IMR-90 (cell line): ENCODE data around the gene HMX3. TPM values are rescaled to one million over a fixed set of nuclear protein-coding genes. Genes with fewer than 3 reads are reported as not detected.

Experiments used
- ATAC-seq: fragments of 200-7000 bp; cut with Tn5 transposase; 2 replicates; pipeline ENCODE4 v1.9.1; 2020; ENCODE audit warnings: low read depth, mild to moderate bottlenecking, moderate library complexity
- BruUV-seq: library from RNA; stranded (reverse); fragments of 400-500 nt; replicated peaks from 2 replicates; lab custom pipeline; 2021; lab: Mats Ljungman, UMichigan
- CTCF ChIA-PET: fragments of 300-600 bp; formaldehyde crosslinking; extraction: SDS; loops from one replicate; lab custom pipeline; 2021; ENCODE audit warnings: antibody characterized with exemption; lab: Yijun Ruan, JAX
- POLR2A ChIA-PET: fragments of 300-600 bp; sonication (Branson Sonifier 250); formaldehyde crosslinking; loops from one replicate; lab custom pipeline; 2022; ENCODE audit warnings: antibody characterized with exemption; ENCODE audit not compliant: unreplicated experiment; lab: Charles Lee
- DNase-seq: peaks from one replicate; pipeline ENCODE4 v3.0.0; 2013
- H2AFZ ChIP-seq: replicated peaks from 2 replicates; pipeline ENCODE3; 2013; ENCODE audit warnings: low read length, mild to moderate bottlenecking; ENCODE audit not compliant: poor library complexity
- H2AK5ac ChIP-seq: 2 replicates; pipeline ENCODE4 v1.6.1; 2013; ENCODE audit warnings: low read depth, low read length, inconsistent platforms
- H2AK9ac ChIP-seq: replicated peaks from 2 replicates; pipeline ENCODE3; 2013; ENCODE audit warnings: mild to moderate bottlenecking, low read depth, low read length, moderate library complexity; ENCODE audit not compliant: poor library complexity
- H2BK120ac ChIP-seq: 2 replicates; pipeline ENCODE4 v1.6.1; 2013; ENCODE audit warnings: low read depth, low read length, inconsistent platforms
- H2BK15ac ChIP-seq: 3 replicates; pipeline ENCODE4 v1.6.1; 2013; ENCODE audit warnings: low read depth, low read length, inconsistent platforms
- H2BK20ac ChIP-seq: 2 replicates; pipeline ENCODE4 v1.6.1; 2013; ENCODE audit warnings: low read depth, mild to moderate bottlenecking, inconsistent platforms, low read length, moderate library complexity
- H2BK5ac ChIP-seq: 2 replicates; pipeline ENCODE4 v1.6.1; 2013; ENCODE audit warnings: mild to moderate bottlenecking, low read depth, low read length, inconsistent platforms; ENCODE audit not compliant: poor library complexity, severe bottlenecking
- H3K14ac ChIP-seq: replicated peaks from 2 replicates; pipeline ENCODE4 v1.6.1; 2013; ENCODE audit warnings: low read depth, low read length, inconsistent platforms
- H3K18ac ChIP-seq: 2 replicates; pipeline ENCODE4 v1.6.1; 2013; ENCODE audit warnings: low read depth, low read length, control low read depth
- H3K23ac ChIP-seq: 2 replicates; pipeline ENCODE4 v1.6.1; 2013; ENCODE audit warnings: low read depth, low read length, inconsistent platforms
- H3K27ac ChIP-seq: 2 replicates; pipeline ENCODE4 v1.5.1; 2013; ENCODE audit warnings: mild to moderate bottlenecking, control low read depth, low read length; ENCODE audit not compliant: insufficient read depth
- H3K27me3 ChIP-seq: 2 replicates; pipeline ENCODE4 v1.6.1; 2013; ENCODE audit warnings: low read length; ENCODE audit not compliant: control insufficient read depth, insufficient read depth
- H3K36me3 ChIP-seq: 2 replicates; pipeline ENCODE4 v1.6.1; 2013; ENCODE audit warnings: low read length, mixed read lengths; ENCODE audit not compliant: control insufficient read depth, insufficient read depth
- H3K4ac ChIP-seq: 2 replicates; pipeline ENCODE4 v1.6.1; 2013; ENCODE audit warnings: low read depth, low read length, inconsistent platforms
- H3K4me1 ChIP-seq: 2 replicates; pipeline ENCODE4 v1.6.1; 2013; ENCODE audit warnings: low read length, mixed read lengths; ENCODE audit not compliant: control insufficient read depth, insufficient read depth
- H3K4me2 ChIP-seq: 2 replicates; pipeline ENCODE4 v1.6.1; 2013; ENCODE audit warnings: low read depth, mild to moderate bottlenecking, control low read depth, low read length, moderate library complexity
- H3K4me3 ChIP-seq: 2 replicates; pipeline ENCODE4 v1.5.1; 2013; ENCODE audit warnings: low read depth, mild to moderate bottlenecking, control low read depth, low read length, moderate library complexity; ENCODE audit not compliant: insufficient read depth
- H3K56ac ChIP-seq: 2 replicates; pipeline ENCODE4 v1.6.1; 2013; ENCODE audit warnings: low read length, inconsistent platforms; ENCODE audit not compliant: insufficient read depth; ENCODE audit errors: extremely low read depth
- H3K79me1 ChIP-seq, 2 experiments: 2 replicates each; pipeline ENCODE4 v1.6.1; 2013; ENCODE audit warnings: low read length in 2 of 2, inconsistent platforms in 1 of 2, low read depth in 1 of 2
- H3K9ac ChIP-seq: 2 replicates; pipeline ENCODE4 v1.6.1; 2013; ENCODE audit warnings: low read depth, low read length, control low read depth
- H3K9me1 ChIP-seq: 2 replicates; pipeline ENCODE4 v1.6.1; 2013; ENCODE audit warnings: low read length, inconsistent platforms; ENCODE audit not compliant: insufficient read depth
- H3K9me3 ChIP-seq: 2 replicates; pipeline ENCODE4 v1.6.1; 2013; ENCODE audit warnings: low read length; ENCODE audit not compliant: control insufficient read depth, insufficient read depth
- H4K20me1 ChIP-seq: 2 replicates; pipeline ENCODE4 v1.6.1; 2013; ENCODE audit warnings: low read length, inconsistent platforms; ENCODE audit not compliant: insufficient read depth
- H4K5ac ChIP-seq: 2 replicates; pipeline ENCODE4 v1.6.1; 2013; ENCODE audit warnings: mild to moderate bottlenecking, low read depth, low read length, control low read depth
- H4K8ac ChIP-seq, 2 experiments: 2 replicates each; pipeline ENCODE4 v1.6.1; 2013; ENCODE audit warnings: low read depth in 2 of 2, low read length in 2 of 2, control low read depth in 1 of 2, inconsistent platforms in 1 of 2
- H4K91ac ChIP-seq: 2 replicates; pipeline ENCODE4 v1.6.1; 2013; ENCODE audit warnings: low read depth, low read length, inconsistent platforms; ENCODE audit not compliant: insufficient read depth
- BHLHE40 ChIP-seq: fragments of 150-350 bp; IDR thresholded peaks from 2 replicates; pipeline ENCODE4 v1.6.1; 2016; ENCODE audit warnings: mild to moderate bottlenecking, low read depth, low read length
- FOS ChIP-seq: fragments of 150-350 bp; IDR thresholded peaks from 2 replicates; pipeline ENCODE4 v1.6.1; 2016; ENCODE audit warnings: low read depth, low read length
- MAFK ChIP-seq: IDR thresholded peaks from 2 replicates; pipeline ENCODE4 v1.6.1; 2012; ENCODE audit warnings: low read depth, low read length, improper control_type of control experiment
- RCOR1 ChIP-seq: IDR thresholded peaks from 2 replicates; pipeline ENCODE4 v1.6.1; 2012; ENCODE audit warnings: mild to moderate bottlenecking, low read length, improper control_type of control experiment; ENCODE audit not compliant: insufficient replicate concordance
- RFX5 ChIP-seq: IDR thresholded peaks from 2 replicates; pipeline ENCODE4 v1.8.0; 2012; ENCODE audit warnings: low read depth, mild to moderate bottlenecking, low read length, moderate library complexity
- WGBS, 2 experiments: methylation state at CpG; one replicate each; pipeline versions ENCODE4 v1.1.5 to v1.1.7; 2013; ENCODE audit warnings: missing lambda C conversion rate in 2 of 2; ENCODE audit not compliant: insufficient read length in 1 of 2; ENCODE audit errors: extremely low coverage in 2 of 2; 5-methylcytosine and 5-hydroxymethylcytosine counted together
- dilution Hi-C: fragments of 300-500 bp; cut with HindIII; formaldehyde crosslinking; loops from one replicate; pipeline ENCODE4 v1.14.3; 2018; ENCODE audit warnings: low sequenced_read_pairs; ENCODE audit not compliant: unreplicated experiment
- in situ Hi-C: fragments of 300-500 bp; cut with MboI; formaldehyde crosslinking; loops from 3 replicates; pipeline ENCODE4 v1.14.3; 2019; ENCODE audit warnings: low sequenced_read_pairs, inconsistent platforms, mixed read lengths
- intact Hi-C: fragments of 100-400 bp; cut with micrococcal nuclease; formaldehyde crosslinking; loops from 2 replicates; pipeline ENCODE4 v1.10.0; 2022
- polyA plus RNA-seq, 3 experiments: library from polyadenylated mRNA; depleted of rRNA; stranded (reverse); fragments of >200 nt; gene quantifications; 2 replicates each; pipeline ENCODE4 v1.2.3, GENCODE V29; 2012; ENCODE audit warnings: low replicate concordance in 1 of 3
- total RNA-seq: library from RNA; depleted of rRNA; stranded (reverse); fragments of >200 nt; gene quantifications from 2 replicates; pipeline ENCODE4 v1.2.3, GENCODE V29; 2012
- TF ChIP-seq, protein P1 (sequence below): conservative IDR thresholded peaks from 2 replicates; pipeline ENCODE4 v1.5.1; 2012; ENCODE audit warnings: mild to moderate bottlenecking, low read depth, low read length, improper control_type of control experiment

The HMX3 gene
- total and polyA plus RNA-seq, 2 of the 4 experiments (the other 2 are of a cell fraction): not detected

DNA sequence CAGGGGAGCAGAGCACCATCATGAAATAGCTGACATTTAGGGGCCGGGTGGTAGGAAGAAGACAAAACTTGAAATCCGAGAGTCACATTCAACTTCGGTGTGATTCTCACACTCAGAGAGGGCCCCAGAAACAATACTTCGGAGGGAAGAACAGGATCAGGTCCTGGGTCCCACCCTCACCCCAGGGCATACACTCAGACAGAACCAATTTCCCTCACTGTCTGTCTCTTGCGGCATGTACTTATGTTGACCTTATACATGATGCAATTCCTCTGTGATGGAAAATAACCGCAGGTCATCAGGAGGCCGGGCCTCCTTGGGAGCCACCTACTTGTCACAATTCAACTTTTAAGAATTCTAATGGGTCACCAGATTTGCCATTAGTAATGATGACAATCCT, 26.3 kb upstream of the HMX3 start:
- H3K9me3 ChIP-seq: no peaks in the 10 kb centered on the region
- no peaks in the 10 kb centered on the region for H3K9me1 ChIP-seq
- H4K20me1 ChIP-seq: no peaks in the 10 kb centered on the region; the same call in 1 of the 2 replicates
- H3K27me3 ChIP-seq: no peaks in the 10 kb centered on the region
- no peak overlapping the region for H2BK120ac ChIP-seq
- ChIA-PET POLR2A (no interaction called here), CTCF (no interaction called here)
- H3K36me3 ChIP-seq: no peaks in the 10 kb centered on the region
- H3K4me2 ChIP-seq: no peak overlapping the region
- H3K4ac ChIP-seq: no peak overlapping the region
- no peak overlapping the region for H4K5ac ChIP-seq
- no peak overlapping the region for H3K4me3 ChIP-seq
- TF ChIP-seq MAFK (no peak), FOS (no peak), RFX5 (no peak), BHLHE40 (no peak), RCOR1 (no peak)
- TF ChIP-seq, protein P1, sequence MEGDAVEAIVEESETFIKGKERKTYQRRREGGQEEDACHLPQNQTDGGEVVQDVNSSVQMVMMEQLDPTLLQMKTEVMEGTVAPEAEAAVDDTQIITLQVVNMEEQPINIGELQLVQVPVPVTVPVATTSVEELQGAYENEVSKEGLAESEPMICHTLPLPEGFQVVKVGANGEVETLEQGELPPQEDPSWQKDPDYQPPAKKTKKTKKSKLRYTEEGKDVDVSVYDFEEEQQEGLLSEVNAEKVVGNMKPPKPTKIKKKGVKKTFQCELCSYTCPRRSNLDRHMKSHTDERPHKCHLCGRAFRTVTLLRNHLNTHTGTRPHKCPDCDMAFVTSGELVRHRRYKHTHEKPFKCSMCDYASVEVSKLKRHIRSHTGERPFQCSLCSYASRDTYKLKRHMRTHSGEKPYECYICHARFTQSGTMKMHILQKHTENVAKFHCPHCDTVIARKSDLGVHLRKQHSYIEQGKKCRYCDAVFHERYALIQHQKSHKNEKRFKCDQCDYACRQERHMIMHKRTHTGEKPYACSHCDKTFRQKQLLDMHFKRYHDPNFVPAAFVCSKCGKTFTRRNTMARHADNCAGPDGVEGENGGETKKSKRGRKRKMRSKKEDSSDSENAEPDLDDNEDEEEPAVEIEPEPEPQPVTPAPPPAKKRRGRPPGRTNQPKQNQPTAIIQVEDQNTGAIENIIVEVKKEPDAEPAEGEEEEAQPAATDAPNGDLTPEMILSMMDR: no peak
- in situ Hi-C loops: no loop called here
- H3K56ac ChIP-seq: no peak overlapping the region
- dilution Hi-C loops: no loop called here
- no peak overlapping the region for H3K23ac ChIP-seq
- DNase-seq: no peak
- H2AK5ac ChIP-seq: no peak overlapping the region
- no peak overlapping the region for H3K27ac ChIP-seq
- no peak overlapping the region for H2BK5ac ChIP-seq
- H3K4me1 ChIP-seq: no peaks in the 10 kb centered on the region
- no TSS peak for BruUV-seq
- ATAC-seq: no peak
- H4K91ac ChIP-seq: no peak overlapping the region
- no peak overlapping the region for H4K8ac ChIP-seq
- no peak overlapping the region for H3K9ac ChIP-seq
- no CpG with 5 or more reads among the region's 7 CpGs for WGBS, 2 experiments
- no peaks in the 10 kb centered on the region for H3K79me1 ChIP-seq
- no peak overlapping the region for H2BK15ac ChIP-seq
- H2AK9ac ChIP-seq: no peak overlapping the region
- intact Hi-C loops: no loop called here
- no peak overlapping the region for H2AFZ ChIP-seq
- H3K18ac ChIP-seq: no peak overlapping the region
- H3K14ac ChIP-seq: no peak overlapping the region
- no peak overlapping the region for H2BK20ac ChIP-seq
